HL-60 (cell line): ENCODE results near the gene PALLD.

Experiments
- DNase-seq, 2 experiments: peaks; one replicate each; pipeline ENCODE4 v3.0.0-alpha.2; 2010 to 2020; ENCODE audit warnings: low read depth in 1 of 2, low spot score in 1 of 2
- H3K27ac ChIP-seq: fragments of 250-450 bp; sonication (Bioruptor Pico); replicated peaks from 2 replicates; pipeline ENCODE4 v1.5.1; 2020; ENCODE audit warnings: mild to moderate bottlenecking, moderate library complexity
- H3K27me3 ChIP-seq: fragments of 250-450 bp; sonication (Bioruptor Pico); 2 replicates; pipeline ENCODE4 v1.5.1; 2021; ENCODE audit warnings: mild to moderate bottlenecking, moderate library complexity; ENCODE audit not compliant: insufficient read depth, poor library complexity, severe bottlenecking
- H3K4me3 ChIP-seq: replicated peaks from 2 replicates; pipeline ENCODE4 v1.5.1; 2011; ENCODE audit warnings: mild to moderate bottlenecking, control low read depth, low read length; ENCODE audit not compliant: insufficient read depth
- GABPA ChIP-seq: IDR thresholded peaks from 2 replicates; pipeline ENCODE4 v1.6.1; 2012; ENCODE audit warnings: low read depth
- POLR2AphosphoS5 ChIP-seq: IDR thresholded peaks from 2 replicates; pipeline ENCODE4 v1.6.1; 2012; ENCODE audit warnings: low read depth
- REST ChIP-seq: IDR thresholded peaks from 2 replicates; pipeline ENCODE4 v1.6.1; 2012; ENCODE audit warnings: low read depth; ENCODE audit not compliant: insufficient replicate concordance
- SPI1 ChIP-seq: IDR thresholded peaks from 2 replicates; pipeline ENCODE4 v1.6.1; 2012; ENCODE audit warnings: low read depth, mild to moderate bottlenecking, borderline replicate concordance
- TF ChIP-seq, protein P1 (sequence below): IDR thresholded peaks from one replicate; pipeline ENCODE4 v1.5.1; 2011; ENCODE audit warnings: low read length, control low read depth, inconsistent platforms; ENCODE audit not compliant: insufficient read depth

Gene PALLD

DNA sequence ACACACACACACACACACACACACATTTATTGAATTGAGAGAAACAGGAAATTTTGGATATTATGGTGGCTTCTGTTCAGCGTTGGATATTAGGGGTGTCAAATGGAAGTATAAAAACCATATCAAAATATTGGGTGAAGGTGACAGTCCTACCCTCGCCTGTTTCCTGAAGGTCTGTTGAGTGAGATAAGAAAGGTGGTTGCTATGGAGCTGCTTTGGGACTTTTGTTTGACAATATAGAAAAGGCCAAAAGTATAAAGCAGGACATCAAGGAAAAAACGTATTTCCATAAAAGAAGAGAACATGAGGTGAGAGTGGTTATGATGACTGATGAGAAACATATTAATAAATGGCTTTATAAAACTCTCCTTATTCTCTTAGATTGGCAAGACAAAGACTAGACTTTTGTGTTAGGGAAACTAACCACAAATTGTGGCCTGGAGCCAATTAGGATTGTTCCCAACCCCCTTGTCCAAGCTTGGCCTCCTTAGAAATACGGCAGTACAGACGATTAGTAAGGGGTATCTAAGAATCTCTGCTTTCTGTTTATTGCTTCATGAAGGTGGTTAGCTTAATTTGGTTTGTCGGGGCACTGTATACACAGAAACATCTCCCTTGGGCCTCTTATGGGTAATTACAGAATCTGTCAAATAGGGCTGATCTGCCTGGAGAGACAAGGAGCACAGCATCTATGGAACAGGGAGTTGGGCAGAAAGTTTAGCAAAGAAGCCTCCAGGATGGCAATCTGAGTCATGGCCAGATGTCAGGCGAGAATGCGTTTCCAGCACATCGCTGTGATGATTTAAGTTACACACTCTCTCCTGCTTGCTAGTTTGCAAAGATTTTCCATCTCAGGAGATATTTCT, 315.2 kb downstream of the PALLD start:
- Histone ChIP-seq H3K27me3 (peaks cover 17% of the 10 kb centered on the region), H3K4me3 (no peak overlapping the region), H3K27ac (no peak overlapping the region)
- TF ChIP-seq POLR2AphosphoS5 (no peak), GABPA (no peak), REST (no peak), SPI1 (no peak)
- no peak for DNase-seq

DNA sequence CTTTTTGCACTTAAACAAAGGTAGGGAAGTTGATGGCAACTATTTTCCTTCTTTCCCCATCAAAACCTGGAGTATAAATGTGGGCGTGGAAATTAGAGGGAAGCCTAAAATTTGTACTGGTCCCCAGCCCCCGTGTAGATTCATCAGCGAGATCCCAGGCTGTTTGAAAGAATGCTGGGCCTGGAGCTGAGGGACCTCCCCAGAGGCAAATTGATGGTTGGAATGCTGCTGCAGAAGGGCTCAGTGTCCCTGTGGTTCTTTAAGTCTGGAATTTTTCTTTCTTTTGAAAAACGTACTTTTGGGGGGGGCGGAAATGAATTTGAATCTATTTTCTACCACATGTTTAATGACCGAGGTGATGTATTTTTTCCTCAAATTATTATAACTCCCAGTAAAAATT, 316.0 kb downstream of the PALLD start:
- TF ChIP-seq GABPA (no peak), SPI1 (no peak), POLR2AphosphoS5 (no peak), REST (no peak)
- TF ChIP-seq, protein P1, sequence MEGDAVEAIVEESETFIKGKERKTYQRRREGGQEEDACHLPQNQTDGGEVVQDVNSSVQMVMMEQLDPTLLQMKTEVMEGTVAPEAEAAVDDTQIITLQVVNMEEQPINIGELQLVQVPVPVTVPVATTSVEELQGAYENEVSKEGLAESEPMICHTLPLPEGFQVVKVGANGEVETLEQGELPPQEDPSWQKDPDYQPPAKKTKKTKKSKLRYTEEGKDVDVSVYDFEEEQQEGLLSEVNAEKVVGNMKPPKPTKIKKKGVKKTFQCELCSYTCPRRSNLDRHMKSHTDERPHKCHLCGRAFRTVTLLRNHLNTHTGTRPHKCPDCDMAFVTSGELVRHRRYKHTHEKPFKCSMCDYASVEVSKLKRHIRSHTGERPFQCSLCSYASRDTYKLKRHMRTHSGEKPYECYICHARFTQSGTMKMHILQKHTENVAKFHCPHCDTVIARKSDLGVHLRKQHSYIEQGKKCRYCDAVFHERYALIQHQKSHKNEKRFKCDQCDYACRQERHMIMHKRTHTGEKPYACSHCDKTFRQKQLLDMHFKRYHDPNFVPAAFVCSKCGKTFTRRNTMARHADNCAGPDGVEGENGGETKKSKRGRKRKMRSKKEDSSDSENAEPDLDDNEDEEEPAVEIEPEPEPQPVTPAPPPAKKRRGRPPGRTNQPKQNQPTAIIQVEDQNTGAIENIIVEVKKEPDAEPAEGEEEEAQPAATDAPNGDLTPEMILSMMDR = no peak
- DNase-seq = no peak
- Histone ChIP-seq H3K4me3 (no peak overlapping the region), H3K27ac (no peak overlapping the region), H3K27me3 (peaks cover 24% of the 10 kb centered on the region)

DNA sequence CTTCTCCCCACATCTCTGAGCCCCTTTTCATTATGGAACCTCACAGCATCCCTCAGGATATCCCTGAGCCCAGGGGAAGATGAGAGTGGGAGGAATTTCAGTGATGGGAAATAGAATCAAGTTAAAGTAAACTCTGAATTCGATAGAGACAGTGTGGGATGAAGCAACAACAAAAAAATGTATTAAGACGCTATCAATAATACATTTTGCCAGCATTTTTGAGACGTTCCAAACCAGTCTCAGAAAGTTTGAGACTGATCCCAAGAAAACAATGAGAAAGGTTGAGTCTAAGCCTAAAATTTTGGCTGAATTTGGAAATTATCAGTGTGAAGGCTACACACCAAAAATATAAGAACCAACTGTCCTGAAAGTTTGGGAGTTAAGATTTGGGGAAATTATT, 317.0 kb downstream of the PALLD start:
- DNase-seq = no peak
- Histone ChIP-seq H3K27me3 (peaks cover 28% of the 10 kb centered on the region), H3K4me3 (no peak overlapping the region), H3K27ac (no peak overlapping the region)
- TF ChIP-seq GABPA (no peak), REST (no peak), SPI1 (no peak), POLR2AphosphoS5 (no peak)
- TF ChIP-seq, protein P1 = no peak
